ENCODE data around the gene FOXD2.

Gene FOXD2

GRCh38 chr1:47443530-47444296 lies 5.9 kb downstream of the FOXD2 start:
- no peak overlapping the region for H3K4me3 ChIP-seq (ENCODE audit: low read depth, low read length)
- DNase-seq (ENCODE audit: low read depth), result no peak
- no peak for TF ChIP-seq CTCF (IDR thresholded peaks at IDR 0.05; ENCODE audit: control insufficient read depth, extremely low read depth, insufficient read depth)

GRCh38 chr1:47444297-47444561 lies 6.4 kb downstream of the FOXD2 start:
- TF ChIP-seq CTCF (IDR thresholded peaks at IDR 0.05; ENCODE audit: control insufficient read depth, extremely low read depth, insufficient read depth), result no peak
- no peak overlapping the region for H3K4me3 ChIP-seq (ENCODE audit: low read depth, low read length)
- DNase-seq (ENCODE audit: low read depth), result no peak

- TF ChIP-seq CTCF (IDR thresholded peaks at IDR 0.05; ENCODE audit: control insufficient read depth, extremely low read depth, insufficient read depth), result no peak
- H3K4me3 ChIP-seq (ENCODE audit: low read depth, low read length), result no peak overlapping the region
- DNase-seq (ENCODE audit: low read depth), result no peak
Measured at GRCh38 chr1:47444562-47445465, 7.0 kb downstream of the FOXD2 start.

GRCh38 chr1:47445823-47446550 lies 8.1 kb downstream of the FOXD2 start:
- DNase-seq (ENCODE audit: low read depth), result no peak
- no peak overlapping the region for H3K4me3 ChIP-seq (ENCODE audit: low read depth, low read length)
- TF ChIP-seq CTCF (IDR thresholded peaks at IDR 0.05; ENCODE audit: control insufficient read depth, extremely low read depth, insufficient read depth), result no peak

GRCh38 chr1:47448462-47449222 lies 10.8 kb downstream of the FOXD2 start:
- no peak for DNase-seq (ENCODE audit: low read depth)
- H3K4me3 ChIP-seq (ENCODE audit: low read depth, low read length), result no peak overlapping the region
- no peak for TF ChIP-seq CTCF (IDR thresholded peaks at IDR 0.05; ENCODE audit: control insufficient read depth, extremely low read depth, insufficient read depth)

- H3K4me3 ChIP-seq (ENCODE audit: low read depth, low read length), result no peak overlapping the region
Measured at GRCh38 chr1:47449822-47450552, 12.1 kb downstream of the FOXD2 start.

More at GRCh38 chr1:47449822-47450552, 12.1 kb downstream of the FOXD2 start:
- peak; percentile 74 for TF ChIP-seq CTCF (IDR thresholded peaks at IDR 0.05; ENCODE audit: control insufficient read depth, extremely low read depth, insufficient read depth)
- DNase-seq (ENCODE audit: low read depth), result no peak
